ENCODE data around the gene IRF1.

The IRF1 gene

GRCh38 chr5:132470596-132470995 is 20.0 kb downstream of the IRF1 start:
- no peak overlapping the region for H3K9ac ChIP-seq (ENCODE audit: low read length)
- H3K9me3 ChIP-seq (ENCODE audit: insufficient read depth, low read depth, low read length), result peaks cover 5% of the 10 kb centered on the region
- no CpG with 5 or more reads among the region's 1 CpG for WGBS (ENCODE audit: extremely low coverage, insufficient coverage, insufficient read length)
- H2BK12ac ChIP-seq (ENCODE audit: low read length), result no peak overlapping the region
- no peak overlapping the region for H3K4ac ChIP-seq (ENCODE audit: low read depth, low read length)
- H3K27me3 ChIP-seq (ENCODE audit: insufficient read depth, low read length), result no peaks in the 10 kb centered on the region
- H3K79me1 ChIP-seq (ENCODE audit: low read length), result peaks cover 3% of the 10 kb centered on the region
- H2AFZ ChIP-seq (ENCODE audit: insufficient read depth, low read length, poor library complexity), result no peak overlapping the region
- H4K8ac ChIP-seq (ENCODE audit: low read depth, low read length), result no peak overlapping the region
- no peak overlapping the region for H2BK5ac ChIP-seq (ENCODE audit: low read depth, low read length, poor library complexity)
- H3K4me1 ChIP-seq (ENCODE audit: control insufficient read depth in 1 of 2, insufficient read depth in 2 of 2, low read length in 2 of 2), result peaks cover 29 to 31% of the 10 kb centered on the region in 2 experiments
- no peak overlapping the region for H2AK5ac ChIP-seq (ENCODE audit: low read length)
- H4K12ac ChIP-seq (ENCODE audit: low read depth, low read length), result no peak overlapping the region
- no peaks in the 10 kb centered on the region for H3K79me2 ChIP-seq (ENCODE audit: control insufficient read depth, insufficient read depth, low read length, poor library complexity)
- no peak overlapping the region for H3K23ac ChIP-seq (ENCODE audit: low read length)
- H3K4me2 ChIP-seq (ENCODE audit: low read length), result no peak overlapping the region
- no peak overlapping the region for H3K14ac ChIP-seq (ENCODE audit: low read length)
- no peak overlapping the region for H3K27ac ChIP-seq (ENCODE audit: low read depth, low read length)
- no peak overlapping the region for H2BK120ac ChIP-seq (ENCODE audit: insufficient read depth, low read length, poor library complexity)
- no peak for DNase-seq
- no peaks in the 10 kb centered on the region for H3K36me3 ChIP-seq (ENCODE audit: control insufficient read depth in 1 of 2, insufficient read depth in 2 of 2, low read length in 2 of 2)
- H3K4me3 ChIP-seq (ENCODE audit: low read depth, low read length), result no peak overlapping the region
- H3K18ac ChIP-seq (ENCODE audit: low read length), result no peak overlapping the region
- no peak overlapping the region for H4K91ac ChIP-seq (ENCODE audit: low read depth, low read length)

- DNase-seq, result peak; percentile 70 to 91
- Histone ChIP-seq H3K4me1 (ENCODE audit: control insufficient read depth in 1 of 2, insufficient read depth in 2 of 2, low read length in 2 of 2) (peaks cover 27 to 29% of the 10 kb centered on the region in 2 experiments), H2BK5ac (ENCODE audit: low read depth, low read length, poor library complexity) (no peak overlapping the region), H4K12ac (ENCODE audit: low read depth, low read length) (no peak overlapping the region), H3K27ac (ENCODE audit: low read depth, low read length) (no peak overlapping the region), H3K23ac (ENCODE audit: low read length) (no peak overlapping the region), H3K9me3 (ENCODE audit: insufficient read depth, low read depth, low read length) (peaks cover 5% of the 10 kb centered on the region), H2AK5ac (ENCODE audit: low read length) (no peak overlapping the region), H2BK12ac (ENCODE audit: low read length) (no peak overlapping the region), H3K14ac (ENCODE audit: low read length) (no peak overlapping the region), H3K36me3 (ENCODE audit: control insufficient read depth in 1 of 2, insufficient read depth in 2 of 2, low read length in 2 of 2) (no peaks in the 10 kb centered on the region), H3K27me3 (ENCODE audit: insufficient read depth, low read length) (no peaks in the 10 kb centered on the region), H2BK120ac (ENCODE audit: insufficient read depth, low read length, poor library complexity) (no peak overlapping the region), H3K4me3 (ENCODE audit: low read depth, low read length) (no peak overlapping the region), H4K8ac (ENCODE audit: low read depth, low read length) (no peak overlapping the region), H4K91ac (ENCODE audit: low read depth, low read length) (no peak overlapping the region), H3K9ac (ENCODE audit: low read length) (no peak overlapping the region), H3K18ac (ENCODE audit: low read length) (no peak overlapping the region), H3K4me2 (ENCODE audit: low read length) (no peak overlapping the region), H3K79me1 (ENCODE audit: low read length) (peaks cover 3% of the 10 kb centered on the region), H3K79me2 (ENCODE audit: control insufficient read depth, insufficient read depth, low read length, poor library complexity) (no peaks in the 10 kb centered on the region), H2AFZ (ENCODE audit: insufficient read depth, low read length, poor library complexity) (no peak overlapping the region), H3K4ac (ENCODE audit: low read depth, low read length) (no peak overlapping the region)
- WGBS (ENCODE audit: extremely low coverage, insufficient coverage, insufficient read length), result no CpG with 5 or more reads among the region's 4 CpGs
These were observed 20.6 kb downstream of the IRF1 start for GRCh38 chr5:132470010-132470392.

GRCh38 chr5:132469380-132470009 is 21.1 kb downstream of the IRF1 start:
- Histone ChIP-seq H3K27me3 (ENCODE audit: insufficient read depth, low read length) (no peaks in the 10 kb centered on the region), H2AK5ac (ENCODE audit: low read length) (no peak overlapping the region), H3K27ac (ENCODE audit: low read depth, low read length) (no peak overlapping the region), H3K4me1 (ENCODE audit: control insufficient read depth in 1 of 2, insufficient read depth in 2 of 2, low read length in 2 of 2) (peaks cover 27 to 30% of the 10 kb centered on the region in 2 experiments), H3K4me3 (ENCODE audit: low read depth, low read length) (no peak overlapping the region), H3K9ac (ENCODE audit: low read length) (no peak overlapping the region), H2BK12ac (ENCODE audit: low read length) (no peak overlapping the region), H4K8ac (ENCODE audit: low read depth, low read length) (no peak overlapping the region), H3K4ac (ENCODE audit: low read depth, low read length) (no peak overlapping the region), H3K9me3 (ENCODE audit: insufficient read depth, low read depth, low read length) (peaks cover 5% of the 10 kb centered on the region), H3K79me1 (ENCODE audit: low read length) (peaks cover 6% of the 10 kb centered on the region), H3K14ac (ENCODE audit: low read length) (no peak overlapping the region), H2BK5ac (ENCODE audit: low read depth, low read length, poor library complexity) (no peak overlapping the region), H3K36me3 (ENCODE audit: control insufficient read depth in 1 of 2, insufficient read depth in 2 of 2, low read length in 2 of 2) (no peaks in the 10 kb centered on the region), H3K18ac (ENCODE audit: low read length) (no peak overlapping the region), H3K23ac (ENCODE audit: low read length) (no peak overlapping the region), H4K12ac (ENCODE audit: low read depth, low read length) (no peak overlapping the region), H2BK120ac (ENCODE audit: insufficient read depth, low read length, poor library complexity) (no peak overlapping the region), H4K91ac (ENCODE audit: low read depth, low read length) (no peak overlapping the region), H2AFZ (ENCODE audit: insufficient read depth, low read length, poor library complexity) (no peak overlapping the region), H3K79me2 (ENCODE audit: control insufficient read depth, insufficient read depth, low read length, poor library complexity) (no peaks in the 10 kb centered on the region), H3K4me2 (ENCODE audit: low read length) (no peak overlapping the region)
- no CpG with 5 or more reads among the region's 6 CpGs for WGBS (ENCODE audit: extremely low coverage, insufficient coverage, insufficient read length)
- peak in 1 of 2 donors; percentile 42 for DNase-seq

GRCh38 chr5:132468656-132469379 is 21.8 kb downstream of the IRF1 start:
- no peak overlapping the region for H3K18ac ChIP-seq (ENCODE audit: low read length)
- H3K79me2 ChIP-seq (ENCODE audit: control insufficient read depth, insufficient read depth, low read length, poor library complexity), result no peaks in the 10 kb centered on the region

More at GRCh38 chr5:132468656-132469379, 21.8 kb downstream of the IRF1 start:
- Histone ChIP-seq H2BK12ac (ENCODE audit: low read length) (no peak overlapping the region), H3K4me2 (ENCODE audit: low read length) (no peak overlapping the region), H3K79me1 (ENCODE audit: low read length) (peaks cover 6% of the 10 kb centered on the region), H2AFZ (ENCODE audit: insufficient read depth, low read length, poor library complexity) (no peak overlapping the region), H3K4ac (ENCODE audit: low read depth, low read length) (no peak overlapping the region), H3K27me3 (ENCODE audit: insufficient read depth, low read length) (no peaks in the 10 kb centered on the region), H4K12ac (ENCODE audit: low read depth, low read length) (no peak overlapping the region), H3K14ac (ENCODE audit: low read length) (no peak overlapping the region), H4K91ac (ENCODE audit: low read depth, low read length) (no peak overlapping the region), H4K8ac (ENCODE audit: low read depth, low read length) (no peak overlapping the region), H3K4me1 (ENCODE audit: control insufficient read depth in 1 of 2, insufficient read depth in 2 of 2, low read length in 2 of 2) (peaks cover 31 to 34% of the 10 kb centered on the region in 2 experiments), H3K9me3 (ENCODE audit: insufficient read depth, low read depth, low read length) (peaks cover 5% of the 10 kb centered on the region), H3K36me3 (ENCODE audit: control insufficient read depth in 1 of 2, insufficient read depth in 2 of 2, low read length in 2 of 2) (no peaks in the 10 kb centered on the region), H2BK5ac (ENCODE audit: low read depth, low read length, poor library complexity) (no peak overlapping the region), H3K9ac (ENCODE audit: low read length) (no peak overlapping the region), H2BK120ac (ENCODE audit: insufficient read depth, low read length, poor library complexity) (no peak overlapping the region), H3K23ac (ENCODE audit: low read length) (no peak overlapping the region), H3K4me3 (ENCODE audit: low read depth, low read length) (no peak overlapping the region), H2AK5ac (ENCODE audit: low read length) (no peak overlapping the region), H3K27ac (ENCODE audit: low read depth, low read length) (no peak overlapping the region)
- DNase-seq, result peak in 1 of 2 donors; percentile 5
- no CpG with 5 or more reads among the region's 3 CpGs for WGBS (ENCODE audit: extremely low coverage, insufficient coverage, insufficient read length)
